GM13977 (cell line): ENCODE results near the gene KIF26B.

ENCODE experiments used
- DNase-seq: peaks from one replicate; pipeline ENCODE4 v3.0.0; 2012; ENCODE audit warnings: low spot score
- CTCF ChIP-seq: IDR thresholded peaks from 2 replicates; pipeline ENCODE4 v1.5.1; 2012; ENCODE audit warnings: mild to moderate bottlenecking, control low read depth; ENCODE audit not compliant: insufficient read depth; ENCODE audit errors: extremely low read depth, missing control alignments
- in situ Hi-C: fragments of 300-500 bp; cut with MboI; formaldehyde crosslinking; loops from one replicate; pipeline ENCODE4 v1.12.0; 2022; ENCODE audit warnings: low sequenced_read_pairs, low pct_unique_long_range_greater_than_20kb, mixed read lengths, inconsistent platforms; ENCODE audit not compliant: unreplicated experiment

The KIF26B gene

DNA sequence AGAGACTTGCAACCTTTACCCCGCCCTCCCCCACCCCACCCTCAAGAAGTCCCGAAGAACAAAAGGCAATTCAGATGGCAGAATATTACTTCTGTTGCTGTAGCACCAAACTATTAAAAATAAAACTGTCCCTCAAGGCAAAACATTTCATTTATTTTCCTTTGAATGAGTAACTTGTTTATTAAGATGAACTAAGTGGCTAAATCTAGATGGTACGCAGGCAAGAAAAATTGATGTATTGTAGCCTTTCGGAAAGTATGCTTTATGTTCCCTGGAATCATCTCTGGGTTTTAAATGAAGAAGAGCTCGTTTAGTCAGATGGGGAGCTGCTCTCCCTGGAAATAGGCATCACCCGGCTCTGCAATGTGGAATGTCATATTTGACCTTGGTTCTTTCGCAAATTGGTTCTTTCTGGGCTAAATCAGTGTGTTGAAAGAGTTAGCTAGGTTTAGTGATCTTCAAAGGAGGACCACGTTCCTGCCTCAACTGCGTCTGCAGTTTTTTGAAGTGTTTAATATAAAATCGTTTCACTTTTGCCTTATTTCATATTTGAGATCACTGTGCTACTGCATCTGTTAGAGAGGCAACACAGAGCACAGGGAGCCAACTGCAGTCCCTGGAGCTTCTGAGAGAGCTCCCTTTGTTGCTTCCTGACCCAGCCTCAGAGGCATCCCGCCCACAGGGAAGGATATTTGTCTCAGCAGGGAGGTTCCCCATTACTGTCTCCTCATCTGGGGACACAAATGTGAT is 61.8 kb downstream of the KIF26B start:
- no peak for TF ChIP-seq CTCF
- no peak for DNase-seq
- in situ Hi-C loops = no loop called here

DNA sequence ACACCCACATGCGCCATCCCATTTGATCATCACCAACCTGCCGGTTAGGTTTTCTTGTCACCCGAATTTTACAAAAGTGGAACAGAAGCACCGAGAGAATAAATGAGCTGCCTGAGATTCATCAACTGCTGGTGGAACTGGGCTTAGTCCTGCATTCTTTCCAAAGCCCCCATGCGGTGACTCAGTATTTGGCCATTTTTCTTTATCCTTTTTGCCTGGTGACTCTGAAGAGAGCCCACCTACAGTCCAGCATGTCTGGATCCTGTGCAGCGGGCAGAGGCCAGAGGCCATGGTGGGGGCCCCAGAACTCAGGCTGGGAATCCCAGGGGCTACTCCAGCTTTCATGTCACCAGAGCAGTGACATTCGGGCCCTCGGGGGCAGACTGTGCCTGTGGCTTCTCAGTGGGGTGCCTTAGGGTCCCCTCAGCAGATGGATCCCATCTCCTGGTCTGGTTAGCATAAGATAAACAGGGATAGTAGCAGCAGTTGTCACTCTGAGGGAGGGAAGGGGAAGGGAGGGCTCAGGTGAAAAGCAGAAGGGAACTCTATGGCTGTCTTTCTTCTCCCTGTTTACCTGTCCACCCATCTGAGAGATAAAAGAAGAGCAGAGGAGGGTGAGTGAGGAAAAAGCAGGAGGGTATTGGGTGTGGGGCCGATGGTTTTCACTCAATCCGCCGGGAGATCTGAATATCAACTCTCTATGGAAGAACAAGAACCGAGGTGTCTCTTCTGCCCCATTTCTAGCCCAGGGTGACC is 63.2 kb downstream of the KIF26B start:
- in situ Hi-C loops = no loop called here
- no peak for TF ChIP-seq CTCF

GRCh38 chr1:245220381-245220985 is 65.7 kb downstream of the KIF26B start:
- in situ Hi-C loops = no loop called here
- no peak for TF ChIP-seq CTCF
- DNase-seq = no peak

More for the DNA sequence above, 63.2 kb downstream of the KIF26B start:
- DNase-seq = no peak

GRCh38 chr1:245221805-245222204 is 67.0 kb downstream of the KIF26B start:
- in situ Hi-C loops = no loop called here
- no peak for TF ChIP-seq CTCF
- DNase-seq = no peak

GRCh38 chr1:245222931-245223595 is 68.3 kb downstream of the KIF26B start:
- TF ChIP-seq CTCF = no peak
- no peak for DNase-seq
- in situ Hi-C loops = no loop called here

DNA sequence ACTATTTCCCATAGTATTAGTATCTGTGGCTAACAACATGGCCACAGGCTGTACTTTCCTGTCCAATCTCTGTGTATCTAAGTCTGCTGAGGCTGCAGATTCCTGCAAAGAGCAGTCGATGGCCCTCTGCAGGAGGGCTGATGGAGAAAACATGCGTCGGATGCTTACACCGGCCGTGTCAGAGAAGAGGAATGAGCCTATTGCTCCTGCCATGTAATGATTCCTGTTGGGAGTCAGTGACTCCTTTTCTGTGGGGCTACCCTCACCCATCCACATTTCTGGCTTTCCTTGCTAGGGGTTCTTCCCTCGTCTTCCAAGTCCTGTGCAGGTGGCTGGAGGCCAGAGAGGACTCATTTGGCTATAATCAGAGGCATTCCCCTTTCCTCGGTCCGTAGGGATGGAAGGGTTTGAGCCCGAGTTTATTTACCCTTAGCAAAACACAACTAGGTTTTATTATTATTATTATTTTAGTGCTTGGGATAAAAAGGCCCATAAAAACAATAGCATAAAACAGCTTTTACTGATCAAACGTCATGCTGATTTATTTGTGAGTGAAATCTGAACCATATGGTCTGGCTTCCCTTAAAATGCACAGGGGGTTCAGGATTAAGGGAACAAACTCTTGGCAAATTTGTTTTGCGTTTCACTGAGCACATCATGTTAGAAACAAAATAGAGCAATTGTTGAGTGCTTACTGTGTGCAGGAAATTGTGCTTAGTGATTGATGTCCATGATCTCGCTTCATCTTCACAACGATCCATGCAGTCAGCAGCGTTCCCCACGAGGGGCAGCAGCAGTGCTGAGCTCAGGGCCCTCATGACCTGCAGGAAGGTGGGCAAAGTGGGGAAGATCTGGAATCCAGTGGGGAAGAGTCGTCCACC is 70.8 kb downstream of the KIF26B start:
- TF ChIP-seq CTCF = no peak
- in situ Hi-C loops = no loop called here
- no peak for DNase-seq
